PFSK-1 (cell line): ENCODE results near the gene BTK.

Source experiments
- POLR2AphosphoS5 ChIP-seq: IDR thresholded peaks from 2 replicates; pipeline ENCODE4 v1.6.1; 2012; ENCODE audit warnings: low read depth, mild to moderate bottlenecking, control low read depth, low read length, moderate library complexity
- SIN3A ChIP-seq: IDR thresholded peaks from 2 replicates; pipeline ENCODE4 v1.6.1; 2012; ENCODE audit warnings: mild to moderate bottlenecking, low read length, moderate library complexity, borderline replicate concordance; ENCODE audit not compliant: insufficient read depth
- TF ChIP-seq, protein P1 (sequence below), 2 experiments: IDR thresholded peaks; 2 replicates each; pipeline versions ENCODE4 v1.6.1 to v1.8.0; 2011 to 2012; ENCODE audit warnings: low read depth in 2 of 2, low read length in 2 of 2, control low read depth in 1 of 2, inconsistent platforms in 1 of 2, mild to moderate bottlenecking in 1 of 2, moderate library complexity in 1 of 2; ENCODE audit not compliant: insufficient read depth in 1 of 2

- TF ChIP-seq SIN3A (no peak), POLR2AphosphoS5 (no peak)
- TF ChIP-seq, protein P1, sequence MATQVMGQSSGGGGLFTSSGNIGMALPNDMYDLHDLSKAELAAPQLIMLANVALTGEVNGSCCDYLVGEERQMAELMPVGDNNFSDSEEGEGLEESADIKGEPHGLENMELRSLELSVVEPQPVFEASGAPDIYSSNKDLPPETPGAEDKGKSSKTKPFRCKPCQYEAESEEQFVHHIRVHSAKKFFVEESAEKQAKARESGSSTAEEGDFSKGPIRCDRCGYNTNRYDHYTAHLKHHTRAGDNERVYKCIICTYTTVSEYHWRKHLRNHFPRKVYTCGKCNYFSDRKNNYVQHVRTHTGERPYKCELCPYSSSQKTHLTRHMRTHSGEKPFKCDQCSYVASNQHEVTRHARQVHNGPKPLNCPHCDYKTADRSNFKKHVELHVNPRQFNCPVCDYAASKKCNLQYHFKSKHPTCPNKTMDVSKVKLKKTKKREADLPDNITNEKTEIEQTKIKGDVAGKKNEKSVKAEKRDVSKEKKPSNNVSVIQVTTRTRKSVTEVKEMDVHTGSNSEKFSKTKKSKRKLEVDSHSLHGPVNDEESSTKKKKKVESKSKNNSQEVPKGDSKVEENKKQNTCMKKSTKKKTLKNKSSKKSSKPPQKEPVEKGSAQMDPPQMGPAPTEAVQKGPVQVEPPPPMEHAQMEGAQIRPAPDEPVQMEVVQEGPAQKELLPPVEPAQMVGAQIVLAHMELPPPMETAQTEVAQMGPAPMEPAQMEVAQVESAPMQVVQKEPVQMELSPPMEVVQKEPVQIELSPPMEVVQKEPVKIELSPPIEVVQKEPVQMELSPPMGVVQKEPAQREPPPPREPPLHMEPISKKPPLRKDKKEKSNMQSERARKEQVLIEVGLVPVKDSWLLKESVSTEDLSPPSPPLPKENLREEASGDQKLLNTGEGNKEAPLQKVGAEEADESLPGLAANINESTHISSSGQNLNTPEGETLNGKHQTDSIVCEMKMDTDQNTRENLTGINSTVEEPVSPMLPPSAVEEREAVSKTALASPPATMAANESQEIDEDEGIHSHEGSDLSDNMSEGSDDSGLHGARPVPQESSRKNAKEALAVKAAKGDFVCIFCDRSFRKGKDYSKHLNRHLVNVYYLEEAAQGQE (IDR thresholded peaks at IDR 0.05; ENCODE audit: insufficient read depth in 1 of 2, low read depth in 2 of 2, low read length in 2 of 2) = no peak
Observed at GRCh38 chrX:101362116-101362515, 23.9 kb downstream of the BTK start.
